Measurements from ENCODE around the gene PRELID3B. TPM values are rescaled to one million over a fixed set of nuclear protein-coding genes. Genes with fewer than 3 reads are reported as not detected.

The PRELID3B gene
- total RNA-seq, 1 experiment from 2014 or later, result 280 TPM

DNA sequence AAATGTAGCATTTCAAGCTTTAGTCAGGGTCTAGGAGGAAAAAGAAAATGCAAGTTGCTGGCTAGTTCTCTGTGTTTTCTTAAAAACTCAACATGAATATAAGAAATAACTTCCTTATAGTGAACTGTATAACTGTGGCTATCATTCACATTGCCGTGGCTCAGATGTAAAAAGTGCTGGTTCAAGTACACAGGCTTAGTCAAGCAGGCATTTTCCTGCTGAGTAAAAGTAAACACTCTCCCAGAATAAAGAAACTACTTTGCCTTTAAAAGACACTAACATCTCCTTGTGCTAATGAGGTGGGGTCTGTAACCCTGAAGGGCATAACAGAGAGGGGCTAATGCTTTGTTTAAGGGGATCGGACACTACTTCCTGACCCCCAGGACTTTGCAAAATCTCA is 13.8 kb downstream of the PRELID3B start:
- DNase-seq (ENCODE audit: extremely low read depth, low read depth), result no peak

DNA sequence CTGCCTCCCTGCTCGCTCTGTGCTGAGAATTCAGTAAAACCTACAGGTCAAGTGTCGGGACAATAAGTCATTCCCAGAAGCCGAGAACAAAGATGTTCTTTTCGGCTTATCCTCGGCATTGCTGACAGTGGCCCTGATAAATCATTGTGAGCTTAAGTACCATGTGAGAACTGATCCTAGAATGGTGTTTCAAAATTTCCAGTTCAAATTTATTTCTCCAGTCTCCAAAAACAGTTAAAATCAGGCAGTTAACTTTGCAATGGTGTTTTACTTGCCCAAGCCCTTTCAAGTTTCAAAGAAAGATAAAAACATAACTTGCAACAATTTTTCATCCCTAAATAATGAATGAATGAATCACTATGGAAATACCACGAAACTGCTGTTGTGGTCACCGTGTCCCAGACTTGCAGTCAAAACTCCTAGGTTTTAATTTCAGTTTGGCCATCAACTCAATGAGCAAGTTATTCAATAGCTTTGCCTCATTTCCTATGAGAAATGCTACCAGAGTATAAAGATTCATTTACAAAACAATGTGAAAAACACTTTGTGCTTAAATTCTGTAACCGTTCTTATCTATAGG is 14.8 kb downstream of the PRELID3B start:
- DNase-seq (ENCODE audit: extremely low read depth, low read depth), result no peak

DNA sequence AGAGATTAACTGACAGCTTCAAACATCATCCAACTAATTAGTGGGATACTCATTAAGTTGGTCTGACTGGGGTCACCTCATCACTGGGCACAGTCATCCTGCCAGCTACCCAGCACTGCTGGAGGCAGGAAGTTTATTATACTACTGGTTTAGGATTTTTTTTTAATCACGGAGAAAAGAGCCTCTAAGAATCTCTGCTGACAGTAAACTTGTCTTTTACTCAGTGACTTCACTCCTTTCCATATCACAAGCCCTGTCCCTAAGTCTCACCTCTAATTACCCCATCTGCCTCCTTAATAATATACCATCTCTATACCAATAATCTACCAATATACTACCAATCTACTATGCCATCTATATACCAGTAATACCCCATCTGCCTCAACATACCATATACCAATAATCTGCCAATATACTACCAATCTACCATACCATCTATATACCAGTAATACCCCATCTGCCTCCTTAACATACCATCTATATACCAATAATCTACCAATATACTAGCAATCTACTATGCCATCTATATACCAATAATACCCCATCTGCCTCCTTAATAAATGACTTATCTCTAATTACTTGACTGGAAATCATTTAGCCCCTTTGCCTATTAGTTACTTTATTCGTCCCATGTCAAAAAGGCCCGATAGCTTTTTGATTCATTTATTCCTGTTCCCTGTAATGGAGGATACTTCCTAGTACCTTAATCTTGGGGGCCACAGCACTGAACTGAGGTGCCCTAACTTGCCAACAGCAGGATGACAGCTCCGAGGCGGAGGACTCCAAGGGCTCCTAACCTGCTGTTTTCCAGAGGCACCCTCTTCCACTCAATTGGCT is 15.5 kb downstream of the PRELID3B start:
- no peak for DNase-seq (ENCODE audit: extremely low read depth, low read depth)

DNA sequence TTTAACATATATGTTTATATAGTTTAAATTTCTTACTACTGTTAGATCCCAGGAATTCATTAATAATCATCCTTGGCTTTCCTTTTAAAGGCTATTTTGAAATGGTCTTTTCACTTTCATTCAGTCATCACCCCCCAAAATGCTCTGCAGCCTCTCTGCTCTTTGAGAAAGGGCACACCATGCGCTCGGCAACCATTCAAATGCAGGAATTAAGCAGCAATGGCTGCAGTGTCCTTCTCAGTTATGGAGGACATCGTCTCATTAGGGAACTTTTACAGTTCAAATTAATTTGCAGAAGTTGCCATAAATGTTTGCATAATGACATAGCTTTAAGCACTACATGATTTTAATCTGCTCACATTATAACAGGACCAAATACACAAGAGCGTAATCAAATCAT is 17.1 kb downstream of the PRELID3B start:
- no peak for DNase-seq (ENCODE audit: extremely low read depth, low read depth)

DNA sequence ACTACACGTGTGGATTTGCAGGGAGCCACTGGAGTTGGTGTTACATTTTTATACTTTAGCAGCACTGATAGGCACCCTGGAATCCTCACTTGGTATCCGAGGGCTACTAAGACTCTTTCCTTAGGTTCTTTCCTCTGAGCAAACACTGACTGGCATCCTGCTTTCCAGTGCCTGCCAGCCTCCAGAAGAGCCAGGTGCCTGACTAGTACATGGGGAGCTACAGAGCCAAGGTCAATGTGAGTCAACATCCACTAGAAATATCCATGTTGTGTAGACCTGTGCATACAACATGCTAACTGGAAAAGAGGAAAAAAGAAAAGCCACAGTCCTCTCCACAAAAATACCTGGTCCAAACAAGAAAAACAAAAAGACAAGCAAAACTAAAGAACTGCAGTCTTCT is 17.5 kb downstream of the PRELID3B start:
- no peak for DNase-seq (ENCODE audit: extremely low read depth, low read depth)

DNA sequence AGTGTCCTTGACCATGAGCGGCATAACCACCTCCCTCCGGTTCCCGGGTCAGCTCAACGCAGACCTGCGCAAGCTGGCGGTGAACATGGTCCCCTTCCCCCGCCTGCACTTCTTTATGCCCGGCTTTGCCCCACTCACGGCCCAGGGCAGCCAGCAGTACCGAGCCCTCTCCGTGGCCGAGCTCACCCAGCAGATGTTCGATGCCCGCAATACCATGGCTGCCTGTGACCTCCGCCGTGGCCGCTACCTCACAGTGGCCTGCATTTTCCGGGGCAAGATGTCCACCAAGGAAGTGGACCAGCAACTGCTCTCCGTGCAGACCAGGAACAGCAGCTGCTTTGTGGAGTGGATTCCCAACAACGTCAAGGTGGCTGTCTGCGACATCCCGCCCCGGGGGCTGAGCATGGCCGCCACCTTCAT is 18.5 kb downstream of the PRELID3B start:
- DNase-seq (ENCODE audit: extremely low read depth, low read depth), result no peak

DNA sequence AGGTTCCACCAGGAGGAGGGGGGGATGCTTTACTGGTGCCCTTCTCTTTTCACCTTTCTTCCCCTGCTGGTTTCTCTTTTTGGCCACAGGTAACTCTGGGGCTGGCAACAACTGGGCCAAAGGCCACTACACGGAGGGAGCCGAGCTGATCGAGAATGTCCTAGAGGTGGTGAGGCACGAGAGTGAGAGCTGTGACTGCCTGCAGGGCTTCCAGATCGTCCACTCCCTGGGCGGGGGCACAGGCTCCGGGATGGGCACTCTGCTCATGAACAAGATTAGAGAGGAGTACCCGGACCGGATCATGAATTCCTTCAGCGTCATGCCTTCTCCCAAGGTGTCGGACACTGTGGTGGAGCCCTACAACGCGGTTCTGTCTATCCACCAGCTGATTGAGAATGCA is 19.0 kb downstream of the PRELID3B start:
- DNase-seq (ENCODE audit: extremely low read depth, low read depth), result no peak

DNA sequence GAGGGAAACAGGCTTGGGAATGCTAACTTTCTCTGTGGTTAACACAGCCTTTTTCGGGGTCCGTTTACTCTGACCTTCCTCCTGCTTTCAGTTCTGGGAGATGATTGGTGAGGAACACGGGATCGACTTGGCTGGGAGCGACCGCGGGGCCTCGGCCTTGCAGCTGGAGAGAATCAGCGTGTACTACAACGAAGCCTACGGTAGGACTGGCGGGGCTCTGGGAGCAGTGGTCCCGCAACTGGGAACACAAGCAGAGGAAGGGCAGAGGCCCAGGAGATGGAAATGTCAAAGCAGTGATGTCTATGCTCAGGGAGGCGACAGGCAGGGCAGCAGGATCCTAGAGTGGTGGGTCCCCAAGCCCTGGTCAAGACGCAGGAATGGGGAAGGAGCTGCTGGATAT is 19.8 kb downstream of the PRELID3B start:
- no peak for DNase-seq (ENCODE audit: extremely low read depth, low read depth)

DNA sequence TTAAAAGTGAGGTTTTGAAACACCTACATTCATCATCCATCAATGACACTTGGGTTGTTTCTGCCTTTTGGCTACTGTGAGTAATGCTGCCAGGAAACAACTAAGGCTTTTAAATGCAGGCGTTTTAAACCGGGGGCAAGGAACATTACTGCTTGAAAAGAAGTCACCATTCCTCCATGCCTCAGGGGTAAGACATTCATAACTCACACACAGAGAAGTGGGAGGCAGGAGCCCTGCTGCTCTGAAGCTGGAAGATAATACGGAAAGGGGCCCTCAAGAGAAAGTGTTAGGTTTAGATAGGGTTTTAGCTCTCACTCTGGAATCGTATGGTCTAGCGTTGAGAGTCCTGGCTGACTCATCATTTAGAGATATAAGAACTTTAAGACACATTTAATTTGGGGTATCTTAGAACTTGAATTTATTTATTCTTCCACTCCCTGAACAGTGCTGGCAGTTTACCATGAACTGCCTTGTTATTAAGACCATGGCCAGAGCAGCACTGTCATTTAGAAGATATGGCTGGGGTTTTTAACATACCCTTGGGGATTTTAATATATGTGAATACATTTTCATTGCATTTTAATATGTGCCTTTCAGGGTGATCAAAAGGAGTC is 21.5 kb downstream of the PRELID3B start:
- no peak for DNase-seq (ENCODE audit: extremely low read depth, low read depth)

DNA sequence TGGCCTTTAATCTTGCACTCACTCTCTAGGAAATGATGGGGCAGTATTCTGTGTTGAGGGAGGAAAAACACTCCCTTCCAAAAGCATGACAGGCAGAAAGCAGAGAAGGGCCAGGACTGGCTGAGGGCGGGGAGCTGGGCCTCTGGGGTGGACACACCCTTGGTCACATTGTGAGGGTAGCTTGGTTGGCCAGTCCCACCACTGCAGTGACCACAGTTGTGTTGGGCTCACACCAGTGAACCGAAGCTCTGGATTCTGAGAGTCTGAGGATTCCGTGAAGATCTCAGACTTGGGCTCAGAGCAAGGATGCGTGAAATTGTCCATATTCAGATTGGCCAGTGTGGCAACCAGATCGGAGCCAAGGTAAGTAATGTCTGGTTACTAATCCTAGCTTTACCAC is 23.4 kb downstream of the PRELID3B start, which contains the start of gene TUBB1:
TUBB1 (plus strand) TSS at position 213 of the 400 bp plus-strand sequence; CDS start at position 307, 94 bp downstream.
- no peak for DNase-seq (ENCODE audit: extremely low read depth, low read depth)

DNA sequence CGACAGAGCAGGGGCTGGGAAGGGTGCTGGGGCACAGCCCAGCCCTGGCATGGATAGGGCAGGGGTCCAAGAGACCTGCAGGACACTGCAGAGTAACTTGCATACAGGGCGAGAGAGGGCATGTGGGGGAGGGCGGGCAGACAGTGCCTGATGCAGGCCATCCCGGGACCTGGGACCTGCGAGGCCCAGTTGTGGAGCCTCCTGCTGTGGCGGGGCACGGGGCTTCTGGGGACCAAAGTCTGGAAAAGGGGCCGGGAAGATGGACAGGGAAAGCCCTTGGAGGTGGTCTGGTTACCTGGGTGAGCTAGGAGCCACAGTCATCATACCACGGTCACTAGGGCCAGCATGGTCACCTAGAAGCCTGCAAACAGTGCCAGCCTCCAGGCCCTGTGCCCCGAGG is 23.8 kb downstream of the PRELID3B start:
- no peak for DNase-seq (ENCODE audit: extremely low read depth, low read depth)

DNA sequence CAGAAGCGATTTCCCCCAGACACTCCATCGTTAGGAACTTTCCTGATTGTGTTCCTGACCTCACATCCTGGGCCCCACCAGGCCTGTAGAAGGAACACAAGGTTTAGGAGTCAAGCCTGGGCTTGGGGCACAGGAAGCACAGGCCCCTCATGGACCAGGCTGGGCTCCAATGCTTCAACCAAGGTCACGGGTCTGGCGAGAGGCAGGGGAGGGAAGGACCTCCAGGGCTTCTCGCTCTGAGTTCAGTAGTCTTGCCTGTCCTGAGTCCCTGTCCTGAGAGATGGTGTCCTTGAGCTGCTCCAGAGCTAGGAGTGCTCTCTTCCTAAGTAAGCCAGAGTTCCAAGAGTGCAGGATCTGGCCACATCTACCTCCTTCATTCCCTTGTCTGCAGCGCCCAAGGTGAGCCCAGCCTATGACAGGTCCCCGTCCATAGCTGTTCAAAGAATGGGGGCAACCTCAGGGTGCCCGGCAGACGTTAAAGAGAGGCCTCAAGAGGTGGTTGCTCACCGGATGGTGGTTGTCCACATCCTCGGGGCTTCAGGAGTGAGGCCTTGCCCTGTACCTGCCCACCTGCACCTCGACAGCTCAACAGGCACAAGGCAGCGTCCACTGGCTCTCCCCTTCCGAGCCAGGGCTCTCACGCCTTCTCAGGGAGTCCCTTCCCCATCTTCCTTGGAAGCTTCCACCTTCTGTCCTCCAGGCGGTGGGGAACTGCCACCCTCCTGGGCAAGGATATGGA is 24.9 kb downstream of the PRELID3B start:
- DNase-seq (ENCODE audit: extremely low read depth, low read depth), result no peak

DNA sequence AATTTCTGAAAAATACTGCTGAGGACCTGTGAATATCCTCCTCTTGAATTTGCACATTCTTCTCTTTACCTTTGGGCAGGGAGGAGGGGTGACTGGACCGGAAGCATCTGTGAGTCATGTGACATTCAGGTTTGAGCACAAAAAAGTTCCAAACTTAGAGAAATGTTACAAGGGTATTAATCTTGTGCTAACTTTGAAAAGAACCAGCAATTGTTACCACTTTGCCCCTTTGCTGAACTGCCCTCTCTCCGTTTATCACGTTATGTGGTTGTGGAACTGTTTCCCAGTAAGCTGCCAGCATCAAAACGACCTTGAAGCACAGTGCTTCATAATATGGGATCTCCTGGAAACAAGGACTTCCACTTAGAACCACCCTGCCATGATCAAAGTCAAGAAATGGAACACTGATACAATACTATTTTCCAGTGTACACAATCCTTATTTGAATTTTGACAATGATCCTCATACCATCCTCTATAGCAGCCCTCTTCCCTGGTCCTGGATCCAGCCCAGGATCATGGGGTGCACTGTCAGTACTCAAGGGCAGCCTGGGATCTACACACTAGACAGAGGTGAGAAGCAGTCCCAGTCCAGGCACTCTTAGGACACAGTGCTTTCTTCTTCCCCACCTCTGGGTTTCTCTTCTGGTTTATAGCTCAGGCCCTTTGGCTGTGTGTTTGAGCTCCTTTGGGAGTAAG is 25.6 kb downstream of the PRELID3B start:
- no peak for DNase-seq (ENCODE audit: extremely low read depth, low read depth)

DNA sequence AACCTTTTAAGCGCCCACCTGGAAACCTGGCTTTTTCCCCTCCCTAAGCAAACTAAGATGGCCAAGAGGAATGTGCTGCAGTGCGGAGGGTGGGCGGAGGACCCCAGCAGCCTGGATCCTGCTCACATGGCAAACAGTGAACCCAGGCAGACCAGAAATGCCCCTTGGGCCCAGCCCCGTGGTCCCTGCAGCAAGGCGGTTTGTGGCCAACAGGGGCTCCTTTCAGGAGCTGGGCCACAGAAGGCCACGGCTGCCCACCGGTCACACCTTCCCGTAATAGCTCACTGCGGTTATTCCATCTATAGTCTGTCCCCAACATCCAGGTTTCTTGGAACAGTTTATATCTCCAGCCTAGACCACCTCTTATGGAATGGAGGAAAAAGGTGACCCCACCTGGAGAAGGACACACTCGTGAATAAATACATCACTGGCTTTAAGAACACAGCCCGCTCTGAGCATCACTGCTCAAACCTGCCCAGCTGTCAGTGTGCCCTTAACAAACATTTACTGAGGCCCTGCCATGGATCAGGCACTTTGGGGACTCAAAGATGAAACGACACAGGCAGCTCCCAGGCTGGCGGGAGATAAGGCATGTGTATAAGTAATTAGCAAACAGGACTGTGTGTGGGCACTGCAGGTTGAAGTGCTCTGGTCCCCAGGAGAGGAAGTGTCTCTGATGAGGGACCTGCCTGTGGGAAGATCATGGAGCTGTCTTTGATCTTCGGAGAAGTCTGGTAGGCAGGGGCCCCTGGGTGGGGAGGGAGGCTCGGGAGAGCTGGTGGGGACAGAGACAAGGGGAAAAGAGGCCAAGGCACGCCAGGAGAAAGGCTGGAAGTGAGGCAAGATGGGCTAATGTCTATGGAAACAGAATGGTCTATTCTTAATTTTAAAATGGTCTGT is 26.5 kb downstream of the PRELID3B start:
- no peak for DNase-seq (ENCODE audit: extremely low read depth, low read depth)

DNA sequence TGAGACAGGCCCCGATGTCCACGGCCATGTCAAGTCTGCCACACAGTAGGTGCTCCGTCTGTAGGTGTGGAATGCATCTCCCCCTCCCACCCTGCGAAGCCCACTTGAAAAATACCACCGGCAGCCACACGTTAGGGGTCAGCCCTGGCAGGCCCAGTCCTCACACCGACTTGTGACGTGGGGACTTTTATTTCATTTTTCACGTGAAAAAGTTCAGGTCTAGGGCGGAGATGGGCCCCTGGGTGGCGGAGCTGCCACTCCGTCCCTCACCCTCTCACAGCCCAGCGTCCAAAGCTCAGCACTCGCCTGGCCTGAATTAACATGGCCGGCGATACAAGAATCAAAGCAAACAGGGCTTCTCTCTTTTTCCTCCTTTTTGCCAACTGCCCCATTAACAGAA is 27.2 kb downstream of the PRELID3B start:
- no peak for DNase-seq (ENCODE audit: extremely low read depth, low read depth)

DNA sequence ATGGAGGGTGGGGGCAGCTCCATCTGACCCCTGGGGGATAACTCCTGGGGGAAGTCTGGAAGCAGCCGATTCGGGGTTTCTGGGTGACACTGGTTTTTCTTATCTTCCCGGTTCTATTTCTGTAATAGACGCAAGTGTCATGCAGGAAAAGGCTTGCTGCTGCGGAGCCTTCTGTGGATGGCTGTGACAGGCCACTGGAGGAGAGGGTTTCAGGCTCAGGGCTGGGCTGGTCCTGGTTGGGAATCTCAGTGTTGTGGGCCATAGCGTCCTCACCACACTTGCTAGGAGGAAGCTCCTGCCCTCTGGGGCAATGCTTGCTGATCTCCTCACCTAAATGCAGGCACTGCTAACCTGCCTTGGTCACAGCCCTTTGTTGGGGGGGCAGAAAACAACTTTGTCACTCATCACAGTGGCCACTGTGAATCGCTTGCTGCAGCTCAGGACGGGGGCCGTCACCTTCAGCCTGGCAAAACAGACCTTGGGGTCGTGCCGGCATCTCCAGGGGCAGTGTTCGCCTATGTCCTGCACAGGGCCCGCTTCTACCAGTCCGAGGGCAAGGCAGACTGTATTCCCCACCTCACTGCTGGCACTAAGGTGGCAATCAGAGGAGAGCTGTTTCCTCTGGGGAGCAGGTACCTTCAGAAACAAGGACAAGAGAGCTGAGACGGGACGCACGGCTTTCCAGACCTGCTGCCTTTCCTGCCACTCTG is 27.8 kb downstream of the PRELID3B start:
- no peak for DNase-seq (ENCODE audit: extremely low read depth, low read depth)

DNA sequence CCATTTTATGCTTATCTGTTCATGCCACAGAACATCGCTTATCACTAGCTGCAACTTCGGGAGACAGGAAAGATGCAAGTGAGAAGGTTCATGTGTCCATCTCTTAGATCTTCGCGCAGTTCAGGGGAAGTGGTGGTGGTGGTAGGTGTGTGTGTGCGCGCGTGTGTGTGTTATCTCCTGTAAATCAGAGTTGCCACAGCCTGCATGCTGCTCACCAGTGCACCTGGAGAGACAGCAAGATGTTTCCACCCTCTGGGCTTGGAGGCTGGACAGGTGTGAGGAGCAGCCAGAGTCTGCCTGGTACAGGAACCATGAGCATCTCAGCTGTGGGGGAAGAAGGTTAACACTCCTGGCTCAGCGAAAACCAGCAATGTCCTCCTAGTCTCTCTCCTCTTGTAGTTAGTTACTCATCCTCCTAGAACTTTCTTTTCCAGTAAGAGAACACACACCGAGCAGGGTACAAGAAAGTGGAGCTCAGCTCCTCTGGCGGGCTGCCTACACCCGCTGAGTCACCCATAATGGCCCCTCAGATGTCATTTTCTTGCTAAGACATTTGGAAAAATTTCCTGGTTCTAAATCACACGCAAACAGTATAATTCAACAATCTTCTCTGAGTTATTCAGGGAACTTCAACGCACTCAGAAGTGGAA is 28.5 kb downstream of the PRELID3B start:
- no peak for DNase-seq (ENCODE audit: extremely low read depth, low read depth)
